ENCODE measurements around the gene CAPN5. TPM values are rescaled to one million over a fixed set of nuclear protein-coding genes. Genes with fewer than 3 reads are reported as not detected.

CAPN5 gene
- total and polyA plus RNA-seq, 2 of the 13 experiments (the other 11 are each of a cell fraction or from before 2014, with no cell fraction given) = 0.27 to 1.2 TPM

DNA sequence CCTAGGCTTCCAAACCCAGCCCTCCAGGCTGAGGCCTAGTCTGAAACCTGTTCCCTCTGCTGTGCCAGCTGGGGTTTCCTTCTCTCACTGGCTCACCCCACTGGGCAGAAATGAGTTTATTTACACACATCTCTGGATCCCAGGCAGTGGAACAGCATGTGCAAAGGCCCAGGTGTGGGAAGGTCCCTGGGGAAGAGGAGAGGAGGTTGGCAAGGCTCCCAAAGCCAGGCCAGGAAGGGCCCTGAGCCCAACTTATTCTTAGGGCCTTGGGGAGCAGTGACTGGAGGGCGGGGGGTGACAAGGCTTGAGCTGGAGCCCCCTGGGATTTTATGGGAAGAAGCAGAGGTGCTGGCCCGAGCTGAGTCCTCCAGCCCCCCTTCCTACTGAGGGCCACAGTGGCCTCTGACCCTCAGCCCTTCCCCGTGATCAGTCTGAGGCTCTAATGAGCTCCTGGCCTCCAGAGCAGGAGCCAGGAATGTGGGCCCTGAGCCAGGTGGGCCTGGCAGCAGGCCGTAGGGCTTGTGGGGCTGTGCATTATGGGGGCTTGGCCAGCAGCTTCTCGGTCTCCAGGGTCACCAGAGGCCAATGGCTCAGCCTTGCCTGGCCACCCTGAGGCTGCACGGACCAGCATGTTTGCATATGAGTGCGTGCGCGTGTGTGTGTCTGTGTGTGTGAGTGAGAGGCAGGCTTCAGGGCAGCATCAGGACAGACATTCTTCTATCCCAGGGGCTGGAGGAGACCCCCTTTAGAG lies 64.2 kb downstream of the CAPN5 start (continued):
- TF ChIP-seq, protein P1, sequence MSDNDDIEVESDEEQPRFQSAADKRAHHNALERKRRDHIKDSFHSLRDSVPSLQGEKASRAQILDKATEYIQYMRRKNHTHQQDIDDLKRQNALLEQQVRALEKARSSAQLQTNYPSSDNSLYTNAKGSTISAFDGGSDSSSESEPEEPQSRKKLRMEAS (IDR thresholded peaks at IDR 0.05) = no peak; the same call in 1 of the 2 replicates
- TF ChIP-seq, protein P2, sequence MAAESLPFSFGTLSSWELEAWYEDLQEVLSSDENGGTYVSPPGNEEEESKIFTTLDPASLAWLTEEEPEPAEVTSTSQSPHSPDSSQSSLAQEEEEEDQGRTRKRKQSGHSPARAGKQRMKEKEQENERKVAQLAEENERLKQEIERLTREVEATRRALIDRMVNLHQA (CRISPR knock-in tag; IDR thresholded peaks at IDR 0.05) = no peak
- TF ChIP-seq, protein P3, sequence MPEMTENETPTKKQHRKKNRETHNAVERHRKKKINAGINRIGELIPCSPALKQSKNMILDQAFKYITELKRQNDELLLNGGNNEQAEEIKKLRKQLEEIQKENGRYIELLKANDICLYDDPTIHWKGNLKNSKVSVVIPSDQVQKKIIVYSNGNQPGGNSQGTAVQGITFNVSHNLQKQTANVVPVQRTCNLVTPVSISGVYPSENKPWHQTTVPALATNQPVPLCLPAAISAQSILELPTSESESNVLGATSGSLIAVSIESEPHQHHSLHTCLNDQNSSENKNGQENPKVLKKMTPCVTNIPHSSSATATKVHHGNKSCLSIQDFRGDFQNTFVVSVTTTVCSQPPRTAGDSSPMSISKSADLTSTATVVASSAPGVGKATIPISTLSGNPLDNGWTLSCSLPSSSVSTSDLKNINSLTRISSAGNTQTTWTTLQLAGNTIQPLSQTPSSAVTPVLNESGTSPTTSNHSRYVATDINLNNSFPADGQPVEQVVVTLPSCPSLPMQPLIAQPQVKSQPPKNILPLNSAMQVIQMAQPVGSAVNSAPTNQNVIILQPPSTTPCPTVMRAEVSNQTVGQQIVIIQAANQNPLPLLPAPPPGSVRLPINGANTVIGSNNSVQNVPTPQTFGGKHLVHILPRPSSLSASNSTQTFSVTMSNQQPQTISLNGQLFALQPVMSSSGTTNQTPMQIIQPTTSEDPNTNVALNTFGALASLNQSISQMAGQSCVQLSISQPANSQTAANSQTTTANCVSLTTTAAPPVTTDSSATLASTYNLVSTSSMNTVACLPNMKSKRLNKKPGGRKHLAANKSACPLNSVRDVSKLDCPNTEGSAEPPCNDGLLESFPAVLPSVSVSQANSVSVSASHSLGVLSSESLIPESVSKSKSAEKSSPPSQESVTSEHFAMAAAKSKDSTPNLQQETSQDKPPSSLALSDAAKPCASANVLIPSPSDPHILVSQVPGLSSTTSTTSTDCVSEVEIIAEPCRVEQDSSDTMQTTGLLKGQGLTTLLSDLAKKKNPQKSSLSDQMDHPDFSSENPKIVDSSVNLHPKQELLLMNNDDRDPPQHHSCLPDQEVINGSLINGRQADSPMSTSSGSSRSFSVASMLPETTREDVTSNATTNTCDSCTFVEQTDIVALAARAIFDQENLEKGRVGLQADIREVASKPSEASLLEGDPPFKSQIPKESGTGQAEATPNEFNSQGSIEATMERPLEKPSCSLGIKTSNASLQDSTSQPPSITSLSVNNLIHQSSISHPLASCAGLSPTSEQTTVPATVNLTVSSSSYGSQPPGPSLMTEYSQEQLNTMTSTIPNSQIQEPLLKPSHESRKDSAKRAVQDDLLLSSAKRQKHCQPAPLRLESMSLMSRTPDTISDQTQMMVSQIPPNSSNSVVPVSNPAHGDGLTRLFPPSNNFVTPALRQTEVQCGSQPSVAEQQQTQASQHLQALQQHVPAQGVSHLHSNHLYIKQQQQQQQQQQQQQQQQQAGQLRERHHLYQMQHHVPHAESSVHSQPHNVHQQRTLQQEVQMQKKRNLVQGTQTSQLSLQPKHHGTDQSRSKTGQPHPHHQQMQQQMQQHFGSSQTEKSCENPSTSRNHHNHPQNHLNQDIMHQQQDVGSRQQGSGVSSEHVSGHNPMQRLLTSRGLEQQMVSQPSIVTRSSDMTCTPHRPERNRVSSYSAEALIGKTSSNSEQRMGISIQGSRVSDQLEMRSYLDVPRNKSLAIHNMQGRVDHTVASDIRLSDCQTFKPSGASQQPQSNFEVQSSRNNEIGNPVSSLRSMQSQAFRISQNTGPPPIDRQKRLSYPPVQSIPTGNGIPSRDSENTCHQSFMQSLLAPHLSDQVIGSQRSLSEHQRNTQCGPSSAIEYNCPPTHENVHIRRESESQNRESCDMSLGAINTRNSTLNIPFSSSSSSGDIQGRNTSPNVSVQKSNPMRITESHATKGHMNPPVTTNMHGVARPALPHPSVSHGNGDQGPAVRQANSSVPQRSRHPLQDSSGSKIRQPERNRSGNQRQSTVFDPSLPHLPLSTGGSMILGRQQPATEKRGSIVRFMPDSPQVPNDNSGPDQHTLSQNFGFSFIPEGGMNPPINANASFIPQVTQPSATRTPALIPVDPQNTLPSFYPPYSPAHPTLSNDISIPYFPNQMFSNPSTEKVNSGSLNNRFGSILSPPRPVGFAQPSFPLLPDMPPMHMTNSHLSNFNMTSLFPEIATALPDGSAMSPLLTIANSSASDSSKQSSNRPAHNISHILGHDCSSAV (CRISPR knock-in tag; IDR thresholded peaks at IDR 0.05; ENCODE audit: borderline replicate concordance) = no peak
- TF ChIP-seq, protein P4, sequence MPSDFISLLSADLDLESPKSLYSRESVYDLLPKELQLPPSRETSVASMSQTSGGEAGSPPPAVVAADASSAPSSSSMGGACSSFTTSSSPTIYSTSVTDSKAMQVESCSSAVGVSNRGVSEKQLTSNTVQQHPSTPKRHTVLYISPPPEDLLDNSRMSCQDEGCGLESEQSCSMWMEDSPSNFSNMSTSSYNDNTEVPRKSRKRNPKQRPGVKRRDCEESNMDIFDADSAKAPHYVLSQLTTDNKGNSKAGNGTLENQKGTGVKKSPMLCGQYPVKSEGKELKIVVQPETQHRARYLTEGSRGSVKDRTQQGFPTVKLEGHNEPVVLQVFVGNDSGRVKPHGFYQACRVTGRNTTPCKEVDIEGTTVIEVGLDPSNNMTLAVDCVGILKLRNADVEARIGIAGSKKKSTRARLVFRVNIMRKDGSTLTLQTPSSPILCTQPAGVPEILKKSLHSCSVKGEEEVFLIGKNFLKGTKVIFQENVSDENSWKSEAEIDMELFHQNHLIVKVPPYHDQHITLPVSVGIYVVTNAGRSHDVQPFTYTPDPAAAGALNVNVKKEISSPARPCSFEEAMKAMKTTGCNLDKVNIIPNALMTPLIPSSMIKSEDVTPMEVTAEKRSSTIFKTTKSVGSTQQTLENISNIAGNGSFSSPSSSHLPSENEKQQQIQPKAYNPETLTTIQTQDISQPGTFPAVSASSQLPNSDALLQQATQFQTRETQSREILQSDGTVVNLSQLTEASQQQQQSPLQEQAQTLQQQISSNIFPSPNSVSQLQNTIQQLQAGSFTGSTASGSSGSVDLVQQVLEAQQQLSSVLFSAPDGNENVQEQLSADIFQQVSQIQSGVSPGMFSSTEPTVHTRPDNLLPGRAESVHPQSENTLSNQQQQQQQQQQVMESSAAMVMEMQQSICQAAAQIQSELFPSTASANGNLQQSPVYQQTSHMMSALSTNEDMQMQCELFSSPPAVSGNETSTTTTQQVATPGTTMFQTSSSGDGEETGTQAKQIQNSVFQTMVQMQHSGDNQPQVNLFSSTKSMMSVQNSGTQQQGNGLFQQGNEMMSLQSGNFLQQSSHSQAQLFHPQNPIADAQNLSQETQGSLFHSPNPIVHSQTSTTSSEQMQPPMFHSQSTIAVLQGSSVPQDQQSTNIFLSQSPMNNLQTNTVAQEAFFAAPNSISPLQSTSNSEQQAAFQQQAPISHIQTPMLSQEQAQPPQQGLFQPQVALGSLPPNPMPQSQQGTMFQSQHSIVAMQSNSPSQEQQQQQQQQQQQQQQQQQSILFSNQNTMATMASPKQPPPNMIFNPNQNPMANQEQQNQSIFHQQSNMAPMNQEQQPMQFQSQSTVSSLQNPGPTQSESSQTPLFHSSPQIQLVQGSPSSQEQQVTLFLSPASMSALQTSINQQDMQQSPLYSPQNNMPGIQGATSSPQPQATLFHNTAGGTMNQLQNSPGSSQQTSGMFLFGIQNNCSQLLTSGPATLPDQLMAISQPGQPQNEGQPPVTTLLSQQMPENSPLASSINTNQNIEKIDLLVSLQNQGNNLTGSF (CRISPR knock-in tag; IDR thresholded peaks at IDR 0.05) = no peak
- 0 out of 2 replicates have a peak, but pooled peaks have one; percentile 45 for TF ChIP-seq BRD4 (CRISPR knock-in tag; IDR thresholded peaks at IDR 0.05)
- TF ChIP-seq XBP1 (CRISPR knock-in tag; IDR thresholded peaks at IDR 0.05) = no peak
- TF ChIP-seq TBX3 (IDR thresholded peaks at IDR 0.05; ENCODE audit: borderline replicate concordance) = no peak
- TF ChIP-seq TRIM24 (CRISPR knock-in tag; IDR thresholded peaks at IDR 0.05) = no peak
- TF ChIP-seq ZBTB20 (CRISPR knock-in tag; IDR thresholded peaks at IDR 0.05; ENCODE audit: borderline replicate concordance, low read depth) = no peak
- TF ChIP-seq NFIB (CRISPR knock-in tag; IDR thresholded peaks at IDR 0.05; ENCODE audit: borderline replicate concordance) = 0 out of 2 replicates have a peak, but pooled peaks have one; percentile 53
- no peak for TF ChIP-seq ZNF652 (CRISPR knock-in tag; IDR thresholded peaks at IDR 0.05; ENCODE audit: borderline replicate concordance, low read depth)
- TF ChIP-seq, protein P5, sequence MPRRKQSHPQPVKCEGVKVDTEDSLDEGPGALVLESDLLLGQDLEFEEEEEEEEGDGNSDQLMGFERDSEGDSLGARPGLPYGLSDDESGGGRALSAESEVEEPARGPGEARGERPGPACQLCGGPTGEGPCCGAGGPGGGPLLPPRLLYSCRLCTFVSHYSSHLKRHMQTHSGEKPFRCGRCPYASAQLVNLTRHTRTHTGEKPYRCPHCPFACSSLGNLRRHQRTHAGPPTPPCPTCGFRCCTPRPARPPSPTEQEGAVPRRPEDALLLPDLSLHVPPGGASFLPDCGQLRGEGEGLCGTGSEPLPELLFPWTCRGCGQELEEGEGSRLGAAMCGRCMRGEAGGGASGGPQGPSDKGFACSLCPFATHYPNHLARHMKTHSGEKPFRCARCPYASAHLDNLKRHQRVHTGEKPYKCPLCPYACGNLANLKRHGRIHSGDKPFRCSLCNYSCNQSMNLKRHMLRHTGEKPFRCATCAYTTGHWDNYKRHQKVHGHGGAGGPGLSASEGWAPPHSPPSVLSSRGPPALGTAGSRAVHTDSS (CRISPR knock-in tag; conservative IDR thresholded peaks at IDR 0.05) = no peak
- TF ChIP-seq ZNF331 (CRISPR knock-in tag; IDR thresholded peaks at IDR 0.05) = peak; percentile 59; the same call in 1 of the 2 replicates

Data from HepG2 (cell line).